ENCODE data around the gene SYNRG.
"Not testable (repeated sequence)": the region's sequence is repeated elsewhere in the genome, so short reads cannot be mapped to it uniquely, and the experiment has no call there.

- not testable (repeated sequence) for TF ChIP-seq CTCF, POLR2A, EP300 (IDR thresholded peaks at IDR 0.05)
These were observed 97.6 kb downstream of the SYNRG start for GRCh38 chr17:37511642-37512041.
